Measurements from ENCODE around the gene GSTP1.
A peak's percentile ranks its signal among the peaks of the same experiment; 100 is the strongest.

The GSTP1 gene

GRCh38 chr11:67629386-67630227, 46.0 kb downstream of the GSTP1 start, which contains the start of gene NUDT8:
Gene NUDT8 (minus strand): TSS chr11:67629937. CDS start chr11:67629911, 26 bp downstream.
- DNase-seq: peak in 48 of 58 donors; percentile 12 to 87 (median 62)

GRCh38 chr11:67630228-67630942, 46.8 kb downstream of the GSTP1 start:
- peak; percentile 66 to 100 (median 96) for DNase-seq

- no peak for DNase-seq
These were observed 47.3 kb downstream of the GSTP1 start for GRCh38 chr11:67630943-67631331.

GRCh38 chr11:67631411-67631810, 47.8 kb downstream of the GSTP1 start:
- no peak for DNase-seq

GRCh38 chr11:67631853-67632174, 48.2 kb downstream of the GSTP1 start:
- DNase-seq: no peak

- no peak for DNase-seq
These were observed 48.8 kb downstream of the GSTP1 start for GRCh38 chr11:67632175-67632981.

GRCh38 chr11:67632982-67633755, 49.6 kb downstream of the GSTP1 start:
- DNase-seq: no peak

- no peak for DNase-seq
These were observed 50.2 kb downstream of the GSTP1 start for GRCh38 chr11:67633758-67634365.

- DNase-seq: no peak
These were observed 51.0 kb downstream of the GSTP1 start for GRCh38 chr11:67634366-67635230.

GRCh38 chr11:67635231-67635521, 51.6 kb downstream of the GSTP1 start:
- DNase-seq: no peak

Data from anterior cingulate cortex (tissue), 58 donors.